Measurements from ENCODE around the gene CTBP1.

Gene CTBP1

DNA sequence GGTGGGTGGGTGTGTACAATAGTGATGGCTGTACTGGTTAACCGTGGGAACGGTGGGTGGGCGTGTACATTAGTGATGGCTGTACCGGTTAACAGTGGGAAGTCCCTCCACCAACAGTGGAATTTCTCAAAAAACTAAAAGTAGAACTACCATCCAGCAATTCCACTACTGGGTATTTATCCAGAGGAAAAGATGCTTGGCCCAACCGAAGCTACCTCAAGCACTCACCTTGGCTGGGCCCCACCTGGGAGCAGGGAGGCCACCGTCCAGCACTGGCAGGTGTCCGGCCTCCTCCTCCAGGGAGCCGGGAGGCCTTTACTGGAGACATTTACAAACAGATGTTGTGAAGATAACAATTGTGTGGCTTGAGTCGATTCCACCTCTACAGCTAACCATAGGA lies 34.8 kb upstream of the CTBP1 start:
- DNase-seq (ENCODE audit: low read depth): no peak

DNA sequence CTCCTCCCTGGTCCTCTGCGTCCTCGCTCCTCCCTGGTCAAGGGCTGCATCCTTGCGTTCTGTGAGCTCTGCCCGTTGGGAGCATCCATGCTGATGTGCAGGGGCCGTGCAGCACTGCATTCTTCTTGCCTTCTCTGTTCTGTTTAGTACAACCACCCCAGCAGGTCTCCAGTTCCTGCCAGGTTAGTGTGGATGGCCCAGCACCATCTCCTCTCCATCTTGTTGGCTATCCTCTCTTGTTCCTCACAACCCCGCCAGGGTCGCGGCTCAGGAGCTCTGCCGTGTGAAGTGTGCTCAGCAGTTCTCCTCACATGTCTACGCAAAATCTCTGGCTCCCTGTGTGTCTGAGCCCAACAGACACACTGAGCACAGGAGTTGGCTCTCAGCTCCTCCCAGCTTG lies 30.3 kb upstream of the CTBP1 start:
- no peak for DNase-seq (ENCODE audit: low read depth)

DNA sequence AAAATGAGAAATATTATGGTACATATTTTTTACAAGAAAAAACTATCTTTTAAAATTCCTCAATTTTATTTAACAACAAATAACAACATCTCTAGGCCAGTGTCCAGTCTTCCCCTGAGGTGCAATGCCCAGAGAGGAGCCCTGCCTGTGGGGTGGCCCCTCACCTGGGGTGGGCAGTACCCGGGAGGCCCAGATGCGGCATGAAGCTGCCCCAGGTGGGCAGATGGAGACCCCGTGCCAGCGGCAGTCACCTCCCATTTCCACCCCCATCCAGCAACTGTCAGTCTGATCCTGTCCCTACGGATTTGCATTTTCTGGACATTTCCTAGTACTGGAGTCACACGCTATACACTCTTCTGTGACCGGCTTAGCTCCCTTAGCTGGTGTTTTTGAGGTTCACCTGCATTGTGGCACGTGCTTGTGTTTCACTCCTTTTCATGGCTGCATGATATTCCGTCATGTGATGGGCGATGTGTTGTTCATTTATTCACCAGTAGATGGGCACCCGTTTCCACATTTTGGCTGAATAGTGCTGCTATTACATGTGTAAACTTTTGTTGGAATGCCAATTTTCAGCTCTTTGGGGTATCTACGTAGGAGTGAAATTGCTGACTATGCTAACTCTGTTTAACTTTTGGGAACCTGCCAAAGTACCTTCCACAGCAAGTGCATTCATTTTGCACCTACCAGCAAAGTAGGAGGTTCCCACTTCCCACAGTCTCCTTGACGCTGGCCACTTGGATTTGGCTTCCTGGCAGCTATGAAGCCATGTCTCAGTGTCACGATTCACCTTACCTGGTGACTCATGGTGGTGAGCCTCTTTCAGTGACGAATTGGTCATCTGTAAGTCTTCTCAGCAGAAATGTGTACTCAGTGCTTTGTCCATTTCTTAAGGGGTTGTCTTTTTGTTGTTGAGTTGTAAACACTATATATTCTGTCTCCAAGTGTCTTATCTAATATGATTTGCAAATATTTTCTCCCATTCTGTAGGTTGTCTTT lies 29.0 kb upstream of the CTBP1 start:
- DNase-seq (ENCODE audit: low read depth): no peak

- DNase-seq (ENCODE audit: low read depth): no peak
Measured at GRCh38 chr4:1276984-1277383, 28.1 kb upstream of the CTBP1 start.

- no peak for DNase-seq (ENCODE audit: low read depth)
Measured at GRCh38 chr4:1274871-1275270, 25.9 kb upstream of the CTBP1 start.

DNA sequence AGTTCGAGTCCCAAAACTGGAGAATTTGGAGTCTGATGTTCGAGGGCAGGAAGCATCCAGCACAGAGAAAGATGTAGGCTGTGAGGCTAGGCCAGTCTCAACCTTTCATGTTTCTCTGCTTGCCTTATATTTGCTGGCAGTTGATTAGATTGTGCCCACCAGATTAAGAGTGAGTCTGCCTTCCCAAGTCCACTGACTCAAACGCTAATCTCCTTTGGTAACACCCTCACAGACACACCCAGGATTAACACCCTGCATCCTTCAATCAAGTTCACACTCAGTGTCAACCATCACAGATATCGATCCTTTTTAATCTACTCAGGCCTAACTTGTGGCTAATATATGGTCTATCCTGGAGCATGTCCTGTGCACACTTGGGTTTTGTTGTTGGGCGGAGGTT lies 22.8 kb upstream of the CTBP1 start:
- DNase-seq (ENCODE audit: low read depth): no peak

DNA sequence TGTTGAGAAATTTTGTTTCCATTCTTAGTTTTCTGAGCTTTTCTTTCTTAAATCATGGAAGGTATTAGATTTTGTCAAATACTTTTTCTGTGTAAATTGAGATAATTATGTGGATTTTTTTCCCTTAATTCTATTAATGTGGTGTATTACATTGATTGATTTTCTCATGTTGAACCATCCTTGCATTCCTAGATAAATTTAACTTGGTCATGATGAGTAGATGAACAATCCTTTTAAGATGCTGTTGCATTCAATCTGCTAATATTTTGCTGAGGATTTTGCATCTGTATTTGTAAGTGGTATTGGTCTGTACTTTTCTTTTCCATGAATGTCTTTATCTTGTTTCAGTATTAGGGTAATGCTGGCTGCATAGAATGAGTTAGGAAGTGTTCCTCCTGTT lies 20.3 kb upstream of the CTBP1 start:
- no peak for DNase-seq (ENCODE audit: low read depth)

DNA sequence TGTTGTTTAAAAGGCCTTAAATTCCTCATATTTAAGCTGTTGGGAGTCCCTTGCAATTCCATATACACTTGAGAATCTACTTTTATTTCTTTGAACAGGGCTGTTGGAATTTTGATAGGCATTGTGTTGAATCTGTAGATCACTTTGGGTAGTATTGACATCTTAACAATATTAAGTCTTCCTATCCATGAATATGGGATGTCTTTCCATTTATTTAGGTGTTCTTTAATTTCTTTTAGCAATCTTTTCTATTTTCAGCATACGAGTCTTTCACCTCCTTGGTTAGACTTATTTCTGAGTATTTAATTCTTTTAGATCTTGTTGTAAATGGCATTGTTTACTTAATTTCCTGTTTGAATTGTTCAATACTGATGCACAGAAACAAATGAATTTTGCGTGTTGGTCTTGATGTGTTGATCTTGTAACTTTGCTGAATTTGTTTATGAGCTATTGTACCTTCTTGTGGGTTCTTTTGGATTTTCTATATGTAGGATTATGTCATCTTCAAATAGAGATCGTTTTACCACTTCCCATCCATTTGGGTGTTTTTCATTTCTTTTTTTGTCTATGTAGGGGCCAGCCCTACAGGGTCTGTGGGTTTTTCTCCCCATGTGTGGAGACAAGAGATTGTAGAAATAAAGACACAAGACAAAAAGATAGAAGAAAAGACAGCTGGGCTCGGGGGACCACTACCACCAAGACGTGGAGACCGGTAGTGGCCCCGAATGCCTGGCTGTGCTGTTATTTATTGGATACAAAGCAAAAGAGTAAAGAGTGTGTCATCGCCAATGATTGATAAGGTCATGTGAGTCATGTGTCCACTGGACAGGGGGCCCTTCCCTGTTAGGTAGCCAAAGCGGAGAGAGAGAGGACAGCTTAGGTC lies 18.2 kb upstream of the CTBP1 start:
- no peak for DNase-seq (ENCODE audit: low read depth)

DNA sequence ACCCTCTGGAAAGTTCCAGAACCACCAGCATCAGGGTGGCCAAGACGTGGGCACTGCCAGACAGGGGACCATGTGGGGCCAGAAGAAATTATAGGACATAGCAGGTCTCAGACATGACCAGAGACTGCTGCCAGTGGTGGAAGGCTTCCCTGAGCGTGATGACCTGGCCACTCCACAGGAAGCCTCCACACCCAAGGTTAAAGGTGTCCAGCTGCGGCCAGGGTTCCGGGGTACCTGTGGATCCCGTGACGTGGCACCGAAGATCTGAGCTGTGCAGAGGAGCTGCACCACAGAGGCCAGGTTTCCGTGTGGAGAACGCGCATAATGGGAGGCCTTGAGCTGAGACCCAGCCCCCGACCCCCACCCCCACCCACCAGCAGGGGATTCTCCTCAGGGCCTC lies 16.4 kb upstream of the CTBP1 start:
- no peak for DNase-seq (ENCODE audit: low read depth)

DNA sequence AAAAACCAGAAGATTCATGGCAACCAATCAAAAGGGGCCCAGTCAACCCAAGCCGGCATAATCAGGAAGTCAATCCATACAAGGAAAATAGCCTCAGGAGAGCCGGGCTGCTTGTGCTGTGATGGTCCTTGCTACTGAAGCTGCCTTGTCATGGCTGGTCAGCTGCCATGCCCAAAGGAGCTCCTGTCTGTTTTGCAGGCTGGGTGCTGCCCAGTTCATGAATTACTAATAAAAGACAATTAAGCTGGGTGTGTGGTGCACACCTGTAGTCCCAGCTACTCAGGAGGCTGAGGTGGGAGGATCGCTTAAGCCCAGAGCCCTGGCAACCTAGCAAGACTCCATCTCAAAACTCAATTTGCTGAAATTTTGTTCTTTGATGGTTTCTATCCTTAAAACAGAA lies 16.0 kb upstream of the CTBP1 start:
- no peak for DNase-seq (ENCODE audit: low read depth)

DNA sequence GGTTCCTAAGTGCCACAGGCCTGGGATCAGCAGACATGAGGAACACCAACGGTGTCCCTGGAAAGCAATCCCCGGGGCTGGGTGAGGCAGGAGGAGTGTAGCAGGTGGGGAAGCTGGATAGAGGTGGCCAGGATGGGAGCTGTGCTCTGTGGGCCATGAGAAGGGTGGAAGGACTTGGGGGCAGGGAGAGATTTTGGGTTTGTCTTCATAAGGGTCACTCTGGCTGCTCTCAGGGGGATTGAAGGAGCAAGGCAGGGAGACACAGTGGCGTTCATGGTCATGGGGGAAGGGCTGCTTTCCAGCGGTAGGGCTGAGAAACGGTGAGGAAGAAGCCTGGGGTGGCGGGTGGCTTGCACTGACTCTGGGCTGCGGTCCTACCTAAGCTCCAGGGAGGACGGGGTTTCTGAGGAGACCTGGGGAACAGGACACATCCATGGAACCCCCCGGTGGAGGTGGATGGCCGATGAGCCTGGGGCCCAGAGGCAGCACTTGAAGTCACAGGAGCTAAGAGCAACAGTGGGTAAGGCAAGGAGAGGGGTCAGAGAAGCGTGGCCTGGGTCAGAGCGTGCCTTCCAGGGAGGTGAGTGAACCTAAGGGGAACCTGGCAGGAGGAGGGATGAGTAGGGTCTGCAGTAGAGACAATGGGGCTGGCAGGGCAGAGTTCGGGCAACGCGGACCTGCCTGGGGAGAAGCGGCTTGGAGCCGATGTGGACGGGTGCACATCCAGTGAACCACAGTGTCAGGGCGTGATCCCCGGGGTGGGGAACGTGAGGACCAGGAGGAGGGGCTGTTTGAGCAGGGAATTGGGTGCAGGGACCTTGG lies 12.4 kb upstream of the CTBP1 start:
- no peak for DNase-seq (ENCODE audit: low read depth)

GRCh38 chr4:1260418-1261106 lies 11.6 kb upstream of the CTBP1 start:
- DNase-seq (ENCODE audit: low read depth): no peak

- no peak for DNase-seq (ENCODE audit: low read depth)
Measured at GRCh38 chr4:1259966-1260365, 11.0 kb upstream of the CTBP1 start.

GRCh38 chr4:1258457-1258856 lies 9.5 kb upstream of the CTBP1 start:
- DNase-seq (ENCODE audit: low read depth): no peak

- no peak for DNase-seq (ENCODE audit: low read depth)
Measured at GRCh38 chr4:1255699-1256098, 6.8 kb upstream of the CTBP1 start.

DNA sequence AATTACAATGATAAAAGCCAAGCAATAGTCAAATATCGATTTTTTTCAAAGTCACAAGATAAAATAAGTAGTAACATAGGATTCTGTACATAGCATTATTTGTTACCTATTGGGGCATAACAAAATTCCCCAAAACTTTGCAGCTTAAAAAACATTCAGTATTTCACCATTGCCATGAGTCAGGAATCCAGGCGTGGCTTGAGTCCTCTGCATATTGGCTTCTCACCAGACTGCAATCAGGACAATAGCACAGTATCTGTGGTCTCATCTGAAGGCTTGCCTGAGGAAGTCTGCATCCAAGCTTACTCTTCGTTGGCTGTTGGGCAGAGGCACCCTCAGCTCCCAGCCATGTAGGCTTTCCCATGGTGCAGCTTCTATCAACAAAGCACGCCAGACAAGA lies 6.2 kb upstream of the CTBP1 start:
- DNase-seq (ENCODE audit: low read depth): no peak

GRCh38 chr4:1253831-1254230 lies 4.9 kb upstream of the CTBP1 start:
- DNase-seq (ENCODE audit: low read depth): no peak

GRCh38 chr4:1252928-1253492 lies 4.1 kb upstream of the CTBP1 start:
- no peak for DNase-seq (ENCODE audit: low read depth)

GRCh38 chr4:1251773-1252066 lies 2.8 kb upstream of the CTBP1 start:
- DNase-seq (ENCODE audit: low read depth): no peak

DNA sequence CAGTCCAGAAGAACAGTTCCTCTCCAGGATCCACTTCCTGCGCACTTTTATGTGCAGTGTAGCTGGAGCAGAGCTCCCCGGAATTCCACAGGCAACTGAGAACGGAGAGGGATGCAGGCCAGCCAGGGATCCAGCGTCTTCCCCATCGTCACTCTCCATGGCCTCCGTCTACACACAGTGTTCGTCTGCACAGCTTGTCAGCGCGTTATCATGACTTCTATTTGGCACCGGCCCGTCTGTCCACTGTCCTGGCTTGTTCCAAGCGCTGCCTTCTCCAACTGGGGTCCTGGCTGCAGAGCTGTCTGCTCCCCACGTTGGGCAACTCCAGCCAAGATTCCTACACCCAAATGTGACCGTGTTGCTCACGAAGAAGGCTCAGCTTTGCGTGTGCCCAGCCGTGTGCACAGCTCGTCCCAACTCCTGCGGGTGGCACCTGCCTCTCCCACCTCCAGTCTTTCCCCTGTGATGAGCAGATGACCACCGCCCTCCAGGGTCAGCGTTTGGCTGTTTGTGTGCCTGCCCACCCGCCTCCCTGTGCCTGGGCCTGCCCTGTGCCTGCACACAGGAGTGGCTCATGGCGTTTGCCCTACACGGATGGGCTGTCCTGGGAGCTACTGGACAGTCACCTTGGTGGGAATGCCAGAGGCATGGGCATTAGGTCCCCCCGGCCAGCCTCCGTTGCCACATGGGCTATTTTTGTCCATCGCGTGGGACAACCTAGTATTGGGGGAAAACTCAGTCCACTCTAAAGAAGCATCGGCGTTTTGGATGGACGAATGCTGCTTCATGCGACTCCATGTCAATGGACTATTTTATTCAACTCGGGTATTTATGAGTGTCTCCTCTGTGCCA lies 2.2 kb upstream of the CTBP1 start:
- no peak for DNase-seq (ENCODE audit: low read depth)

GRCh38 chr4:1250527-1250812 lies 1.5 kb upstream of the CTBP1 start:
- DNase-seq (ENCODE audit: low read depth): no peak

All from stimulated activated CD8-positive, alpha-beta memory T cell treated with anti-CD3 and anti-CD28 coated beads, Interleukin-15, amount 100 ng/mL, for 1 hour (primary cell).